Upper lobe of left lung (tissue), 4 donors: ENCODE data around the gene PARP14.

Source experiments
- CTCF ChIP-seq, 6 experiments: fragments of 450-650 bp in 4 of 6; fragments of 200-600 bp in 2 of 6; sonication (generic) in 2 of 6; IDR thresholded peaks; one replicate each; pipeline ENCODE4 v1.5.1; 2016 to 2019; ENCODE audit warnings: antibody characterized with exemption in 6 of 6
- EP300 ChIP-seq, 4 donors: sonication (generic); formaldehyde crosslinking; IDR thresholded peaks; one replicate each; pipeline ENCODE4 v1.5.1; 2017; ENCODE audit warnings: antibody characterized with exemption in 4 of 4, control low read depth in 2 of 4
- POLR2A ChIP-seq, 4 donors: fragments of 450-650 bp; IDR thresholded peaks; one replicate each; pipeline ENCODE4 v1.5.1; 2016 to 2017; ENCODE audit warnings: antibody characterized with exemption in 4 of 4, mild to moderate bottlenecking in 2 of 4
- POLR2AphosphoS5 ChIP-seq, 2 donors: sonication (generic); formaldehyde crosslinking; IDR thresholded peaks; one replicate each; pipeline ENCODE4 v1.5.1; 2017; ENCODE audit warnings: antibody characterized with exemption in 2 of 2

DNA sequence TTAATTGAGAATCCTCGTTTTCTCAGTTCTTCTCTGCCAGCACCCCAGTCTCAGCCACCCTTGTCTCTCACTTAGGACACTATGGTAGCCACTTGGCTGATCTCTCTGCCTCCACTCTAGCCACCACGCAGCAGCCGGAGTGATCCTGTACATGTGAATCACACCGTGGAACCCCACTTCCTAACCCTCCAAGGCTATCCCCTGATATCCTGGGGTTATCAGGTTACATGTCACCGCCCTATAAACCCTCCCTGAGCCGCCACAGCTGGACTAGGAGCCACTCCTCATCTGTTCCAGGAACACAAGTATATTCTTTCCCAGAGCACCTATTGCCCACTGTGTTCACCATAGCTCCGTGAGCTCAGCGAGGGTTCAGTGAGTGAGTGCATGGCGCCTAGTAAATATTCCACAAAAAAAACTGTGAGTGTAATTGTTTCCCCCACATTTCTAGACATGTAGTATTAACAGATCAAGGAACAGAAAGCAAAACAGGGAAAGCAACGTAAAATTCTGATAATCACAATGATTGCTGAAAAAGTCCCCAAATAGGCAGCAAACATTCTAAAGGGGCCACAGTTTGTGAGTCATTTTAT lies 661 bp upstream of the PARP14 start:
- no peak for TF ChIP-seq EP300 (IDR thresholded peaks at IDR 0.05)
- no peak for TF ChIP-seq CTCF (IDR thresholded peaks at IDR 0.05)
- no peak for TF ChIP-seq POLR2A (IDR thresholded peaks at IDR 0.05)
- TF ChIP-seq POLR2AphosphoS5 (IDR thresholded peaks at IDR 0.05): no peak
